ENCODE results near the gene SPRR4.
"Not testable (repeated sequence)": the region's sequence is repeated elsewhere in the genome, so short reads cannot be mapped to it uniquely, and the experiment has no call there.

Gene SPRR4

GRCh38 chr1:153021829-153022228 lies 51.4 kb downstream of the SPRR4 start:
- DNase-seq (ENCODE audit: low read depth in 3 of 3), result not testable (repeated sequence)
